HUES48 (cell line): ENCODE measurements around the gene LBHD2.
"Not testable (repeated sequence)": the region's sequence is repeated elsewhere in the genome, so short reads cannot be mapped to it uniquely, and the experiment has no call there.

Source experiments
- H3K27ac ChIP-seq: one replicate; pipeline ENCODE4 v1.7.0; 2013; ENCODE audit warnings: low read depth, low read length, inconsistent platforms
- H3K27me3 ChIP-seq: 2 replicates; pipeline ENCODE4 v1.6.1; 2013; ENCODE audit warnings: mild to moderate bottlenecking, low read length; ENCODE audit not compliant: control insufficient read depth, insufficient read depth
- H3K36me3 ChIP-seq: 2 replicates; pipeline ENCODE4 v1.6.1; 2013; ENCODE audit warnings: low read length; ENCODE audit not compliant: control insufficient read depth, insufficient read depth
- H3K4me1 ChIP-seq: 2 replicates; pipeline ENCODE4 v1.6.1; 2013; ENCODE audit warnings: mild to moderate bottlenecking, low read length; ENCODE audit not compliant: control insufficient read depth, insufficient read depth
- H3K4me3 ChIP-seq: 2 replicates; pipeline ENCODE4 v1.5.1; 2013; ENCODE audit warnings: mild to moderate bottlenecking, low read depth, low read length
- H3K9ac ChIP-seq: 2 replicates; pipeline ENCODE4 v1.6.1; 2013; ENCODE audit warnings: mild to moderate bottlenecking, low read depth, low read length, moderate library complexity
- H3K9me3 ChIP-seq: 2 replicates; pipeline ENCODE4 v1.6.1; 2013; ENCODE audit warnings: low read length; ENCODE audit not compliant: control insufficient read depth, insufficient read depth

The LBHD2 gene

DNA sequence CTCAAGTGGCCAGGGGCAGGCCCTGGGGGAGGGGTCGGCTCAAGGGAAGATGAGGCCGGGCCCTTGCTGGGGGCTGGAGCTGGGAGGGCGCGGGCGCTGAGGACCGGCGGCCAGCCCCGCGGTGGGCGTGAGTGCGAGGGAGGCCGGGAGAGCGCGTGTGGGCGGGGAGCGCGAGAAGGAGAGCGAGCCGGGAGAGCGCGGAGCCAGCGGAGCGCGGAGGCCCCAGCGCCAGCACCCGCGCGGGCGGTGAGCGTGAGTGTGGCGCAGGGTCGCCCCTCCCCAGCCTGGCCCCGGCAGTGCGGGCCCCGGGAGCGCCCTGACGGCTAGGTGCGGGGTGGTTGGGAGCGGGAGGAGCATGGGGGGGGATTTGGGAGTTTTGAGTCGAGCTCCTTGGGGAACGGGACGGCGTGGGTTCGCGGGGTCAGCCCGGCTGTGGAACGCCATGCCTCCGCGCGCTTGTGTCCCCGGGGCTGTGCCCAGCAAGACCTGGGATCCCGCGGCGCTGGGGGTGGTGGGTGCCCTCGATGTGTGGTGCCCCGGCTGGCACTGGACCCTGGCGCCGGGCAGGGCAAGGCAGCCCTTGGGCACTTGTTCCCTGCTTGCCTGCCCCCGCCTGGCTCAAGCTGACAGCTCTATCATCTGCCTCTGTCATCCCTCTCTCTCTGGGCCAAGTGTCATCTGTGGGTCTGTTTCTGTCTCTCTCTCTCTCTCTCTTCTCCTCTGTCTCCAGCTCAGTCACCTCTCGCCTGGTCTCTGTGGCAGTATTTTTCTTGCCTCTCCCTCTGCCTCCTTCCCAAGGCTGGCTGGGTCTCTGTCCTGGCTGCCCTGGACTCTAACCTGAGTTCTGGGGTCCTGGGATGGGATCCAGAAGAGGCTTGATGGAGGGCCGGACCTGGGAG is at the start of gene LBHD2:
TSS of gene LBHD2 (plus strand) at position 190 of the 899 bp plus-strand sequence. CDS start 1,803 bp downstream, outside the sequence.
- Histone ChIP-seq H3K27ac (no peak within 1 kb of the TSS), H3K4me3 (peak within 1 kb of the TSS; percentile 41; the same call in 1 of the 2 replicates), H3K9ac (no peak within 1 kb of the TSS), H3K27me3 (peaks cover 40% of the 10 kb centered on the region), H3K9me3 (no peaks in the 10 kb centered on the region), H3K36me3 (no peaks in the 10 kb centered on the region), H3K4me1 (no peaks in the 10 kb centered on the region)

- Histone ChIP-seq H3K27ac (no peak overlapping the region), H3K4me1 (peaks cover 7% of the 10 kb centered on the region; the same call in 1 of the 2 replicates), H3K9ac (no peak overlapping the region), H3K36me3 (peaks cover 5% of the 10 kb centered on the region), H3K27me3 (no peaks in the 10 kb centered on the region), H3K4me3 (no peak overlapping the region), H3K9me3 (no peaks in the 10 kb centered on the region)
Measured at GRCh38 chr14:103041464-103041863, 42.5 kb upstream of the LBHD2 start.

DNA sequence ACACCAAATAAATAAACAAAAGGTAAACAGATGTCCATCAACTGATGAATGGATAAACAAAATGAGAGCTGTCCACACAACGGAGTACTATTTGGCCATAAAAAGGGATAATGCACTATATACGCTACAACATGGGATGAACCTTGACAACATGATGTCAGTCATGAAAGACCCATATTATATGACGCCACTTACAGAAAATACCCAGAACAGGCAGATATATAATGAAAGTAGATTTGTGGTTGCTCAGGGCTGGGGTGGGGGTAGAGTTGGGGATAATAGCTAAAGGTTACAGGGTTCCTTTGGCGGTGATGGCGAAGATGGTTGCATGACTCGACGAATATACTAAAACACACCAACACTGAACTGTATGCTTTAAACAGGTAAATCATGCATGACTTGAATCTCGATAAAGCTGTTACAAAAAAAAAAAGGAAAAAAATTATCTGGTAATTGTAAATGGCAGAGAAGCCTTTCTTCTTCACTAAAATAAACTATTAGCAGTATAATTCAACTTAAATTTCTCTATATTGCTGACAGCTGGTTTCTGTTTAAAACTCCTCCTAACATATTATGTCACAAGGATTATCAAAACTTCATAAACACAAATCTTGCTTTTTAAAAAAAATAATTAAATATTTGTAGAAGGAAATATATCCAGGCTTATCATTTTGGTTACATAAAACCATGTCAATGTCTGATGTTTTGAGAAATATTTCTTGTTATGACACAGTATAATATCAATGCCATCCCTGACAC is 40.6 kb upstream of the LBHD2 start:
- Histone ChIP-seq H3K27ac (no peak overlapping the region), H3K4me1 (peaks cover 7% of the 10 kb centered on the region; the same call in 1 of the 2 replicates), H3K9me3 (no peaks in the 10 kb centered on the region), H3K36me3 (peaks cover 5% of the 10 kb centered on the region), H3K27me3 (no peaks in the 10 kb centered on the region), H3K4me3 (no peak overlapping the region), H3K9ac (no peak overlapping the region)

DNA sequence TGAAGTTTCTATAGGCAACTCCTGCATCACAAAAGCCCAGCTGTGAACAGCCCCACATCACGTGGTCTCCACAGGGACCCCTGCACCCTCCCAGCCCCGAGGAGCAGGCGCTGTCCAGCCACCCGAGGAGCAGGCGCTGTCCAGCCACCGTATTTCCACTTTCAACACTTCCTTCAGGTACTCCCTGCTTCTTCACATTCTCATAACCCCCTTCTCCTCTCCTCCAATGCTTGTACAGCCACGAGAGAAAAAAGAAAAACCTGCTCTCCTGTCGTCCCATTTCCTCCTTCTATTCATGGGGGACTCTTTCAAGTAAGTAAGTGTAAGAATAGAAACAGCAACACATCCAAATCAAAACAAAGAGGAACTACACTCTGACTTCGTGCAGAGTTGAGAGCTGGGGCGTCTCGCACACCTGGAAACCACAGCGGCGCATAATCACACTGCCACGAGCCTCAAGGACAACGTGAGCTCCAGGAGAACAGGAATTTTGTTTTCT is 38.6 kb upstream of the LBHD2 start:
- Histone ChIP-seq H3K9ac (no peak overlapping the region), H3K27me3 (no peaks in the 10 kb centered on the region), H3K4me1 (peaks cover 7% of the 10 kb centered on the region; the same call in 1 of the 2 replicates), H3K27ac (no peak overlapping the region), H3K36me3 (peaks cover 5% of the 10 kb centered on the region), H3K4me3 (no peak overlapping the region), H3K9me3 (no peaks in the 10 kb centered on the region)

DNA sequence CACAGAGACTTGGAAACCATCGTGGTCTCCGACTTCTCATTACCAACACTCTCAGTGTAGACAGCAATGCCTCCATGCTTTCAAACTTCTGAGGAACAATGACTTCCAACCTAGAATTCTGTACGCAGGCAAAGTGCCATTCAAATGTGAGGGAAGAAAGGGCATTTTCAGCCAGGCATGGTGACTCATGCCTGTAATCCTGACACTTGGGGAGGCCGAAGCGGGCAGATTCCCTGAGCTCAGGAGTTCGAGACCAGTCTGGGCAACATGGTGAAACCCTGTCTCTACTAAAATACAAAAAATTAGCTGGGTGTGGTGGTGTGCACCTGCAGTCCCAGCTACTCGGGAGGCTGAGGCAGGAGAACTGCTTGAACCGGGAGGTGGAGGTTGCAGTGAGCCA is 36.6 kb upstream of the LBHD2 start:
- not testable (repeated sequence) for H3K27ac ChIP-seq, H3K36me3 ChIP-seq, H3K9ac ChIP-seq, H3K9me3 ChIP-seq, H3K4me1 ChIP-seq, H3K27me3 ChIP-seq, H3K4me3 ChIP-seq

GRCh38 chr14:103050935-103051334 is 33.1 kb upstream of the LBHD2 start:
- Histone ChIP-seq H3K9me3 (no peaks in the 10 kb centered on the region), H3K4me1 (peaks cover 10% of the 10 kb centered on the region; the same call in 1 of the 2 replicates), H3K36me3 (no peaks in the 10 kb centered on the region), H3K4me3 (no peak overlapping the region), H3K27me3 (no peaks in the 10 kb centered on the region), H3K9ac (no peak overlapping the region), H3K27ac (no peak overlapping the region)

- Histone ChIP-seq H3K27ac (no peak overlapping the region), H3K9ac (no peak overlapping the region)
Measured at GRCh38 chr14:103052407-103052806, 31.6 kb upstream of the LBHD2 start.

GRCh38 chr14:103055695-103056094 is 28.3 kb upstream of the LBHD2 start:
- Histone ChIP-seq H3K36me3 (no peaks in the 10 kb centered on the region), H3K4me1 (0 out of 2 replicates have a peak, but pooled peaks cover 7% of the 10 kb centered on the region), H3K9me3 (no peaks in the 10 kb centered on the region), H3K9ac (no peak overlapping the region), H3K27me3 (no peaks in the 10 kb centered on the region), H3K27ac (peak overlapping the region; percentile 41), H3K4me3 (peak overlapping the region; percentile 80)

More at GRCh38 chr14:103052407-103052806, 31.6 kb upstream of the LBHD2 start:
- no peaks in the 10 kb centered on the region for H3K27me3 ChIP-seq
- no peak overlapping the region for H3K4me3 ChIP-seq
- H3K4me1 ChIP-seq: 0 out of 2 replicates have a peak, but pooled peaks cover 7% of the 10 kb centered on the region
- H3K36me3 ChIP-seq: no peaks in the 10 kb centered on the region
- H3K9me3 ChIP-seq: no peaks in the 10 kb centered on the region

DNA sequence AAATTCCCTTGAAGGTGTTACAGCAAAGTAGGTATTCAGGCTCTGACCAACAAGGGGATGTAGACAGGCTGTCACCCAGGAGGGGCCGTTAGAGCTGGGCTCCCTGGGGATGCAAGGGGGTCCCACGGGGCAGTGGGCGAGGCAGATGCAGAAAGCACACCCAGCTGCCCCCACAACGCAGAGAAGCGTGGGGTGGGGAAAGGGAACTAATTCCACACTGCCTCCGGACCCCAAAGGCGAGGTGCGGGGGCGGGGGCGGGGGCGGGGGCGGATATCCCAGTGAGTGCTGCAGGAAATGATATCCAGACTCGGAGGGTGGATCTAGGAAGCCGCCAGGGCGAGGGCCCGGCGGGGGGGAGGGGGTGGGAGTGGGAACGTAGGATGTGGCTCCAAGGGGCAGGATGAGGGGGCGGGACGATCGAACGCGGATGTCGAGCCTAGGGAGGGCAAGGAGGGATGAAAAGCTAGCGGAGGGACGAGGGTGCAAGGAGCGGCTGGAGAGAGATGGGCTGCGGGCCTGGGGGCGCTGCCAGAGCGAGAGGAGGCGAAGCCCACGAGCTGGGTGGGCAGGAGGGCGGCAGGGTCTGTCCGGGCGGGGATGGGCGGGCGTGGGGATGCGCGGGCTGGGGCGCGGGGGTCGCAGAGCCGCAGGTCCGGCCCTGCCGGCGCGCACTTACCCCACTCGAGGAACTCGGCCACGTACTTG is 27.5 kb upstream of the LBHD2 start:
- Histone ChIP-seq H3K9me3 (no peaks in the 10 kb centered on the region), H3K27me3 (no peaks in the 10 kb centered on the region), H3K4me3 (peak overlapping the region; percentile 80), H3K4me1 (0 out of 2 replicates have a peak, but pooled peaks cover 7% of the 10 kb centered on the region), H3K27ac (peak overlapping the region; percentile 64), H3K36me3 (no peaks in the 10 kb centered on the region), H3K9ac (peak overlapping the region; percentile 56; the same call in 1 of the 2 replicates)

DNA sequence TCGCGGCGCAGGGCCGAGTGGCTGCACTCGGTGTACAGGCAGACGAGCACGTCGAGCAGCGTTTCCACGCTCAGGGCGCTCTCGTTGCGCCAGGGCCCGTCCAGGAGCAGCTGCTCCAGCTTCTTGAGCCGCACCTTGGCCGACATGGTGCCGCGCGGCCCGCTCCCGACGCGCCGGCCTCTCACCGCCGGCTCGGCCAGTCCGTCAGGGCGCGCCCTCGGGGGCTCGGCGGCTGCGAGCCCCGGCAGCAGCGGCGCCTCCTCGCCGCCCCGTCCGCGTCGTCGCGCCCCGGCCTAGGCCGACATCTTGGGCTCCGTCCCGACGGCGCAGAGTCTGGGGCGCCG is 27.0 kb upstream of the LBHD2 start:
- H3K9me3 ChIP-seq: no peaks in the 10 kb centered on the region
- H3K36me3 ChIP-seq: no peaks in the 10 kb centered on the region
- H3K9ac ChIP-seq: peak overlapping the region; percentile 56; the same call in 1 of the 2 replicates
- H3K27ac ChIP-seq: peak overlapping the region; percentile 64
- H3K4me1 ChIP-seq: 0 out of 2 replicates have a peak, but pooled peaks cover 7% of the 10 kb centered on the region
- H3K27me3 ChIP-seq: no peaks in the 10 kb centered on the region
- peak overlapping the region; percentile 80 for H3K4me3 ChIP-seq
